Nephron progenitor cell (in vitro differentiated cells): Measurements from ENCODE around the gene TDRD9.

Experiments used
- DNase-seq: peaks from one replicate; pipeline ENCODE4 v3.0.0; 2021
- H3K27ac Mint-ChIP-seq: 2 replicates; pipeline ENCODE4 v1.8.0; 2021; ENCODE audit warnings: mild to moderate bottlenecking, moderate library complexity, mixed read lengths
- H3K27me3 Mint-ChIP-seq: 2 replicates; pipeline ENCODE4 v1.8.0; 2021; ENCODE audit warnings: mild to moderate bottlenecking, low read depth, mixed read lengths; ENCODE audit not compliant: poor library complexity
- H3K36me3 Mint-ChIP-seq: 2 replicates; pipeline ENCODE4 v1.8.0; 2021; ENCODE audit warnings: low read depth, mixed read lengths
- H3K4me1 Mint-ChIP-seq: 2 replicates; pipeline ENCODE4 v1.8.0; 2021; ENCODE audit warnings: mixed read lengths
- H3K4me3 Mint-ChIP-seq: 2 replicates; pipeline ENCODE4 v1.8.0; 2021; ENCODE audit warnings: mild to moderate bottlenecking, moderate library complexity, mixed read lengths
- H3K9me3 Mint-ChIP-seq: 2 replicates; pipeline ENCODE4 v1.8.0; 2021; ENCODE audit warnings: mild to moderate bottlenecking, moderate library complexity, mixed read lengths
- CTCF ChIP-seq: fragments of 200-600 bp; sonication (generic); IDR thresholded peaks from 2 replicates; pipeline ENCODE4 v1.5.0; 2021; ENCODE audit warnings: antibody characterized with exemption

TDRD9 gene

GRCh38 chr14:104051092-104051813 is 123.0 kb downstream of the TDRD9 start:
- Mint-ChIP-seq H3K4me3 (no peak overlapping the region), H3K27ac (no peak overlapping the region), H3K27me3 (peaks cover 18% of the 10 kb centered on the region), H3K9me3 (peaks cover 4% of the 10 kb centered on the region), H3K4me1 (peaks cover 7% of the 10 kb centered on the region), H3K36me3 (no peaks in the 10 kb centered on the region)
- DNase-seq, result no peak
- TF ChIP-seq CTCF, result no peak

GRCh38 chr14:104054222-104054905 is 126.1 kb downstream of the TDRD9 start:
- H3K36me3 Mint-ChIP-seq, result no peaks in the 10 kb centered on the region
- no peak for DNase-seq
- H3K27ac Mint-ChIP-seq, result no peak overlapping the region
- H3K4me3 Mint-ChIP-seq, result no peak overlapping the region
- no peaks in the 10 kb centered on the region for H3K9me3 Mint-ChIP-seq
- TF ChIP-seq CTCF, result no peak
- peaks cover 32% of the 10 kb centered on the region for H3K27me3 Mint-ChIP-seq
- peaks cover 7% of the 10 kb centered on the region for H3K4me1 Mint-ChIP-seq

GRCh38 chr14:104062281-104062680 is 134.0 kb downstream of the TDRD9 start:
- Mint-ChIP-seq H3K36me3 (no peaks in the 10 kb centered on the region), H3K27me3 (peaks cover 45% of the 10 kb centered on the region), H3K4me3 (no peak overlapping the region), H3K9me3 (peaks cover 31% of the 10 kb centered on the region), H3K27ac (no peak overlapping the region), H3K4me1 (no peaks in the 10 kb centered on the region)
- no peak for DNase-seq
- TF ChIP-seq CTCF, result no peak

- peaks cover 39% of the 10 kb centered on the region for H3K27me3 Mint-ChIP-seq
- no peak overlapping the region for H3K27ac Mint-ChIP-seq
- H3K36me3 Mint-ChIP-seq, result no peaks in the 10 kb centered on the region
- DNase-seq, result no peak
- no peak overlapping the region for H3K4me3 Mint-ChIP-seq
- no peaks in the 10 kb centered on the region for H3K4me1 Mint-ChIP-seq
- TF ChIP-seq CTCF, result no peak
- peaks cover 39% of the 10 kb centered on the region for H3K9me3 Mint-ChIP-seq
Observed at GRCh38 chr14:104064003-104064402, 135.7 kb downstream of the TDRD9 start.

GRCh38 chr14:104066279-104066678 is 138.0 kb downstream of the TDRD9 start:
- H3K27me3 Mint-ChIP-seq, result peaks cover 44% of the 10 kb centered on the region
- TF ChIP-seq CTCF, result no peak
- no peak overlapping the region for H3K27ac Mint-ChIP-seq
- DNase-seq, result no peak
- peaks cover 33% of the 10 kb centered on the region for H3K9me3 Mint-ChIP-seq
- H3K4me3 Mint-ChIP-seq, result no peak overlapping the region
- no peaks in the 10 kb centered on the region for H3K4me1 Mint-ChIP-seq
- no peaks in the 10 kb centered on the region for H3K36me3 Mint-ChIP-seq
